Effector memory CD8-positive, alpha-beta T cell (primary cell): ENCODE measurements around the gene CDH1.

Experiments used
- ATAC-seq: fragments of 150-1000 bp; cut with Tn5 transposase; replicated peaks from 2 replicates; pipeline ENCODE4 v1.10.0; 2021; ENCODE audit warnings: mild to moderate bottlenecking, moderate library complexity
- DNase-seq, 3 experiments: peaks; one replicate each; pipeline ENCODE4 v3.0.0; 2021
- H3K27ac Mint-ChIP-seq, 2 donors: one replicate each; pipeline ENCODE4 v1.8.0; 2022; ENCODE audit warnings: mild to moderate bottlenecking in 2 of 2, mixed read lengths in 2 of 2, moderate library complexity in 2 of 2
- H3K27me3 Mint-ChIP-seq, 2 donors: one replicate each; pipeline ENCODE4 v1.8.0; 2022; ENCODE audit warnings: mixed read lengths in 2 of 2
- H3K36me3 Mint-ChIP-seq: one replicate; pipeline ENCODE4 v1.8.0; 2022; ENCODE audit warnings: mild to moderate bottlenecking, moderate library complexity, mixed read lengths; ENCODE audit not compliant: insufficient read depth
- H3K4me1 Mint-ChIP-seq, 2 donors: one replicate each; pipeline ENCODE4 v1.8.0; 2022; ENCODE audit warnings: low read depth in 2 of 2, mixed read lengths in 2 of 2
- H3K4me3 Mint-ChIP-seq, 2 donors: one replicate each; pipeline ENCODE4 v1.8.0; 2022; ENCODE audit warnings: mild to moderate bottlenecking in 2 of 2, mixed read lengths in 2 of 2, moderate library complexity in 2 of 2
- H3K9me3 Mint-ChIP-seq, 2 donors: one replicate each; pipeline ENCODE4 v1.8.0; 2022; ENCODE audit warnings: mixed read lengths in 2 of 2

Gene CDH1

GRCh38 chr16:68757625-68757935, 20.5 kb downstream of the CDH1 start:
- no peaks in the 10 kb centered on the region for H3K9me3 Mint-ChIP-seq
- ATAC-seq (no peak), DNase-seq (no peak)
- no peaks in the 10 kb centered on the region for H3K36me3 Mint-ChIP-seq
- peaks cover 8 to 22% of the 10 kb centered on the region in 2 donors for H3K4me1 Mint-ChIP-seq
- H3K4me3 Mint-ChIP-seq, result no peak overlapping the region
- H3K27me3 Mint-ChIP-seq, result peaks cover 0 to 24% of the 10 kb centered on the region in 2 donors
- peak overlapping the region in 1 of 2 donors; percentile 71 for H3K27ac Mint-ChIP-seq

GRCh38 chr16:68759062-68759461, 22.0 kb downstream of the CDH1 start:
- Mint-ChIP-seq H3K9me3 (no peaks in the 10 kb centered on the region), H3K4me1 (peaks cover 8 to 17% of the 10 kb centered on the region in 2 donors), H3K4me3 (no peak overlapping the region), H3K36me3 (no peaks in the 10 kb centered on the region), H3K27ac (no peak overlapping the region), H3K27me3 (peaks cover 4 to 38% of the 10 kb centered on the region in 2 donors)
- DNase-seq (no peak), ATAC-seq (no peak)

- H3K27me3 Mint-ChIP-seq, result peaks cover 4 to 38% of the 10 kb centered on the region in 2 donors
- H3K4me3 Mint-ChIP-seq, result no peak overlapping the region
- no peaks in the 10 kb centered on the region for H3K36me3 Mint-ChIP-seq
- no peak for ATAC-seq
- H3K4me1 Mint-ChIP-seq, result peaks cover 8 to 17% of the 10 kb centered on the region in 2 donors
- H3K27ac Mint-ChIP-seq, result no peak overlapping the region
- no peaks in the 10 kb centered on the region for H3K9me3 Mint-ChIP-seq
- DNase-seq, result no peak
These were observed 23.7 kb downstream of the CDH1 start for GRCh38 chr16:68760671-68761275.

GRCh38 chr16:68762996-68763756, 26.1 kb downstream of the CDH1 start:
- Mint-ChIP-seq H3K36me3 (no peaks in the 10 kb centered on the region), H3K27me3 (peaks cover 4 to 38% of the 10 kb centered on the region in 2 donors), H3K4me3 (no peak overlapping the region), H3K9me3 (no peaks in the 10 kb centered on the region), H3K27ac (peak overlapping the region in 1 of 2 donors; percentile 7), H3K4me1 (peaks cover 2 to 4% of the 10 kb centered on the region in 2 donors)
- DNase-seq (no peak), ATAC-seq (no peak)

GRCh38 chr16:68764862-68765261, 27.8 kb downstream of the CDH1 start:
- Mint-ChIP-seq H3K27ac (no peak overlapping the region), H3K4me1 (peaks cover 2 to 4% of the 10 kb centered on the region in 2 donors), H3K27me3 (peaks cover 4 to 38% of the 10 kb centered on the region in 2 donors), H3K36me3 (no peaks in the 10 kb centered on the region), H3K9me3 (no peaks in the 10 kb centered on the region), H3K4me3 (no peak overlapping the region)
- DNase-seq (no peak), ATAC-seq (no peak)

GRCh38 chr16:68767581-68767980, 30.5 kb downstream of the CDH1 start:
- Mint-ChIP-seq H3K9me3 (no peaks in the 10 kb centered on the region), H3K36me3 (no peaks in the 10 kb centered on the region), H3K27ac (no peak overlapping the region), H3K4me3 (no peak overlapping the region), H3K27me3 (peaks cover 13 to 26% of the 10 kb centered on the region in 2 donors), H3K4me1 (no peaks in the 10 kb centered on the region)
- ATAC-seq, result no peak
- DNase-seq, result no peak

- no peaks in the 10 kb centered on the region for H3K4me1 Mint-ChIP-seq
- DNase-seq, result no peak
- no peaks in the 10 kb centered on the region for H3K36me3 Mint-ChIP-seq
- ATAC-seq, result no peak
- H3K9me3 Mint-ChIP-seq, result no peaks in the 10 kb centered on the region
- peaks cover 10 to 21% of the 10 kb centered on the region in 2 donors for H3K27me3 Mint-ChIP-seq
- no peak overlapping the region for H3K4me3 Mint-ChIP-seq
- no peak overlapping the region for H3K27ac Mint-ChIP-seq
These were observed 31.1 kb downstream of the CDH1 start for GRCh38 chr16:68768175-68768574.

- no peak overlapping the region for H3K4me3 Mint-ChIP-seq
- DNase-seq (no peak), ATAC-seq (no peak)
- H3K27me3 Mint-ChIP-seq, result peaks cover 9 to 21% of the 10 kb centered on the region in 2 donors
- H3K9me3 Mint-ChIP-seq, result no peaks in the 10 kb centered on the region
- no peaks in the 10 kb centered on the region for H3K36me3 Mint-ChIP-seq
- H3K27ac Mint-ChIP-seq, result no peak overlapping the region
- no peaks in the 10 kb centered on the region for H3K4me1 Mint-ChIP-seq
These were observed 31.7 kb downstream of the CDH1 start for GRCh38 chr16:68768771-68769170.

GRCh38 chr16:68770671-68771070, 33.6 kb downstream of the CDH1 start:
- H3K36me3 Mint-ChIP-seq, result no peaks in the 10 kb centered on the region
- no peaks in the 10 kb centered on the region for H3K9me3 Mint-ChIP-seq
- H3K27ac Mint-ChIP-seq, result no peak overlapping the region
- no peak overlapping the region for H3K4me3 Mint-ChIP-seq
- H3K4me1 Mint-ChIP-seq, result no peaks in the 10 kb centered on the region
- ATAC-seq (no peak), DNase-seq (no peak)
- peaks cover 14 to 30% of the 10 kb centered on the region in 2 donors for H3K27me3 Mint-ChIP-seq

- H3K9me3 Mint-ChIP-seq, result no peaks in the 10 kb centered on the region
- H3K4me3 Mint-ChIP-seq, result no peak overlapping the region
- no peak overlapping the region for H3K27ac Mint-ChIP-seq
- DNase-seq (no peak), ATAC-seq (no peak)
- H3K36me3 Mint-ChIP-seq, result no peaks in the 10 kb centered on the region
- peaks cover 5 to 7% of the 10 kb centered on the region in 2 donors for H3K4me1 Mint-ChIP-seq
- peaks cover 14 to 32% of the 10 kb centered on the region in 2 donors for H3K27me3 Mint-ChIP-seq
These were observed 35.1 kb downstream of the CDH1 start for GRCh38 chr16:68772030-68772681.

GRCh38 chr16:68772871-68773270, 35.8 kb downstream of the CDH1 start:
- Mint-ChIP-seq H3K27me3 (peaks cover 14 to 32% of the 10 kb centered on the region in 2 donors), H3K4me3 (no peak overlapping the region), H3K27ac (no peak overlapping the region)

GRCh38 chr16:68774982-68775634, 38.0 kb downstream of the CDH1 start:
- DNase-seq (no peak), ATAC-seq (no peak)
- H3K27me3 Mint-ChIP-seq, result peaks cover 13 to 30% of the 10 kb centered on the region in 2 donors
- no peaks in the 10 kb centered on the region for H3K9me3 Mint-ChIP-seq
- no peak overlapping the region for H3K4me3 Mint-ChIP-seq
- no peaks in the 10 kb centered on the region for H3K36me3 Mint-ChIP-seq
- peaks cover 5 to 7% of the 10 kb centered on the region in 2 donors for H3K4me1 Mint-ChIP-seq
- no peak overlapping the region for H3K27ac Mint-ChIP-seq

More at GRCh38 chr16:68772871-68773270, 35.8 kb downstream of the CDH1 start:
- H3K9me3 Mint-ChIP-seq, result no peaks in the 10 kb centered on the region
- ATAC-seq (no peak), DNase-seq (no peak)
- H3K4me1 Mint-ChIP-seq, result peaks cover 5 to 7% of the 10 kb centered on the region in 2 donors
- no peaks in the 10 kb centered on the region for H3K36me3 Mint-ChIP-seq

- peaks cover 11 to 21% of the 10 kb centered on the region in 2 donors for H3K27me3 Mint-ChIP-seq
These were observed 39.9 kb downstream of the CDH1 start for GRCh38 chr16:68776821-68777485.

More at GRCh38 chr16:68776821-68777485, 39.9 kb downstream of the CDH1 start:
- no peaks in the 10 kb centered on the region for H3K36me3 Mint-ChIP-seq
- DNase-seq (peak in 2 of 3 experiments; percentile 5 to 24), ATAC-seq (peak; percentile 76)
- H3K4me3 Mint-ChIP-seq, result peak overlapping the region in 1 of 2 donors; percentile 49
- H3K27ac Mint-ChIP-seq, result no peak overlapping the region
- peaks cover 5 to 7% of the 10 kb centered on the region in 2 donors for H3K4me1 Mint-ChIP-seq
- no peaks in the 10 kb centered on the region for H3K9me3 Mint-ChIP-seq
